HL-60 (cell line): ENCODE measurements around the gene DCAF11.
A peak's percentile ranks its signal among the peaks of the same experiment; 100 is the strongest.

Experiments used
- DNase-seq, 2 experiments: peaks; one replicate each; pipeline ENCODE4 v3.0.0-alpha.2; 2010 to 2020; ENCODE audit warnings: low read depth in 1 of 2, low spot score in 1 of 2
- H3K27ac ChIP-seq: fragments of 250-450 bp; sonication (Bioruptor Pico); replicated peaks from 2 replicates; pipeline ENCODE4 v1.5.1; 2020; ENCODE audit warnings: mild to moderate bottlenecking, moderate library complexity
- H3K27me3 ChIP-seq: fragments of 250-450 bp; sonication (Bioruptor Pico); 2 replicates; pipeline ENCODE4 v1.5.1; 2021; ENCODE audit warnings: mild to moderate bottlenecking, moderate library complexity; ENCODE audit not compliant: insufficient read depth, poor library complexity, severe bottlenecking
- H3K4me3 ChIP-seq: replicated peaks from 2 replicates; pipeline ENCODE4 v1.5.1; 2011; ENCODE audit warnings: mild to moderate bottlenecking, control low read depth, low read length; ENCODE audit not compliant: insufficient read depth
- GABPA ChIP-seq: IDR thresholded peaks from 2 replicates; pipeline ENCODE4 v1.6.1; 2012; ENCODE audit warnings: low read depth
- POLR2AphosphoS5 ChIP-seq: IDR thresholded peaks from 2 replicates; pipeline ENCODE4 v1.6.1; 2012; ENCODE audit warnings: low read depth
- SPI1 ChIP-seq: IDR thresholded peaks from 2 replicates; pipeline ENCODE4 v1.6.1; 2012; ENCODE audit warnings: low read depth, mild to moderate bottlenecking, borderline replicate concordance
- TF ChIP-seq, protein P1 (sequence below): IDR thresholded peaks from one replicate; pipeline ENCODE4 v1.5.1; 2011; ENCODE audit warnings: low read length, control low read depth, inconsistent platforms; ENCODE audit not compliant: insufficient read depth
- TF ChIP-seq, protein P2 (sequence below): IDR thresholded peaks from 2 replicates; pipeline ENCODE4 v1.6.1; 2012; ENCODE audit warnings: low read depth; ENCODE audit not compliant: insufficient replicate concordance

DCAF11 gene

DNA sequence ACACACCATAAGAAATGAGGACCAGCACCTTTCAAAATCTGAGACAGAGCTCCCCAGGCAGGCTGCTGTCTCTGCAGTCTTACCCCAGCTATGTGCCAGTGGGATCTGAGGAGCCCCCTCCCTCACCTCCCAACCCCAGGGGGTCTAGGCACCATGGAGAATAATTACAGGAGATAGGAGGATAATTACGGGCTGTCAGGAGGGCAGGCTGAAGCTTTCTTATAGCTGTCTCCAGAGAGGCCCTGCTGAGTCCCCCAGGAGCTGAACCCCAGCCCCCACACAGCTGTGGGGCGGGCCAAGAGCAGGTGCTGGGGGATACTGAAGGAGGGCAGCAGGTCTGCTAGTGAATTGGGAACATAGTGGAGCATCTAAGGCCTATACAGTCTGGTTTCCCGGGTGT lies 36.4 kb upstream of the DCAF11 start:
- TF ChIP-seq, protein P1, sequence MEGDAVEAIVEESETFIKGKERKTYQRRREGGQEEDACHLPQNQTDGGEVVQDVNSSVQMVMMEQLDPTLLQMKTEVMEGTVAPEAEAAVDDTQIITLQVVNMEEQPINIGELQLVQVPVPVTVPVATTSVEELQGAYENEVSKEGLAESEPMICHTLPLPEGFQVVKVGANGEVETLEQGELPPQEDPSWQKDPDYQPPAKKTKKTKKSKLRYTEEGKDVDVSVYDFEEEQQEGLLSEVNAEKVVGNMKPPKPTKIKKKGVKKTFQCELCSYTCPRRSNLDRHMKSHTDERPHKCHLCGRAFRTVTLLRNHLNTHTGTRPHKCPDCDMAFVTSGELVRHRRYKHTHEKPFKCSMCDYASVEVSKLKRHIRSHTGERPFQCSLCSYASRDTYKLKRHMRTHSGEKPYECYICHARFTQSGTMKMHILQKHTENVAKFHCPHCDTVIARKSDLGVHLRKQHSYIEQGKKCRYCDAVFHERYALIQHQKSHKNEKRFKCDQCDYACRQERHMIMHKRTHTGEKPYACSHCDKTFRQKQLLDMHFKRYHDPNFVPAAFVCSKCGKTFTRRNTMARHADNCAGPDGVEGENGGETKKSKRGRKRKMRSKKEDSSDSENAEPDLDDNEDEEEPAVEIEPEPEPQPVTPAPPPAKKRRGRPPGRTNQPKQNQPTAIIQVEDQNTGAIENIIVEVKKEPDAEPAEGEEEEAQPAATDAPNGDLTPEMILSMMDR = no peak
- TF ChIP-seq, protein P2, sequence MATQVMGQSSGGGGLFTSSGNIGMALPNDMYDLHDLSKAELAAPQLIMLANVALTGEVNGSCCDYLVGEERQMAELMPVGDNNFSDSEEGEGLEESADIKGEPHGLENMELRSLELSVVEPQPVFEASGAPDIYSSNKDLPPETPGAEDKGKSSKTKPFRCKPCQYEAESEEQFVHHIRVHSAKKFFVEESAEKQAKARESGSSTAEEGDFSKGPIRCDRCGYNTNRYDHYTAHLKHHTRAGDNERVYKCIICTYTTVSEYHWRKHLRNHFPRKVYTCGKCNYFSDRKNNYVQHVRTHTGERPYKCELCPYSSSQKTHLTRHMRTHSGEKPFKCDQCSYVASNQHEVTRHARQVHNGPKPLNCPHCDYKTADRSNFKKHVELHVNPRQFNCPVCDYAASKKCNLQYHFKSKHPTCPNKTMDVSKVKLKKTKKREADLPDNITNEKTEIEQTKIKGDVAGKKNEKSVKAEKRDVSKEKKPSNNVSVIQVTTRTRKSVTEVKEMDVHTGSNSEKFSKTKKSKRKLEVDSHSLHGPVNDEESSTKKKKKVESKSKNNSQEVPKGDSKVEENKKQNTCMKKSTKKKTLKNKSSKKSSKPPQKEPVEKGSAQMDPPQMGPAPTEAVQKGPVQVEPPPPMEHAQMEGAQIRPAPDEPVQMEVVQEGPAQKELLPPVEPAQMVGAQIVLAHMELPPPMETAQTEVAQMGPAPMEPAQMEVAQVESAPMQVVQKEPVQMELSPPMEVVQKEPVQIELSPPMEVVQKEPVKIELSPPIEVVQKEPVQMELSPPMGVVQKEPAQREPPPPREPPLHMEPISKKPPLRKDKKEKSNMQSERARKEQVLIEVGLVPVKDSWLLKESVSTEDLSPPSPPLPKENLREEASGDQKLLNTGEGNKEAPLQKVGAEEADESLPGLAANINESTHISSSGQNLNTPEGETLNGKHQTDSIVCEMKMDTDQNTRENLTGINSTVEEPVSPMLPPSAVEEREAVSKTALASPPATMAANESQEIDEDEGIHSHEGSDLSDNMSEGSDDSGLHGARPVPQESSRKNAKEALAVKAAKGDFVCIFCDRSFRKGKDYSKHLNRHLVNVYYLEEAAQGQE = no peak
- TF ChIP-seq POLR2AphosphoS5 = no peak
- no peak for TF ChIP-seq SPI1
- TF ChIP-seq GABPA = no peak
- Histone ChIP-seq H3K4me3 (no peak overlapping the region), H3K27ac (no peak overlapping the region), H3K27me3 (peaks cover 17% of the 10 kb centered on the region)
- DNase-seq = no peak

DNA sequence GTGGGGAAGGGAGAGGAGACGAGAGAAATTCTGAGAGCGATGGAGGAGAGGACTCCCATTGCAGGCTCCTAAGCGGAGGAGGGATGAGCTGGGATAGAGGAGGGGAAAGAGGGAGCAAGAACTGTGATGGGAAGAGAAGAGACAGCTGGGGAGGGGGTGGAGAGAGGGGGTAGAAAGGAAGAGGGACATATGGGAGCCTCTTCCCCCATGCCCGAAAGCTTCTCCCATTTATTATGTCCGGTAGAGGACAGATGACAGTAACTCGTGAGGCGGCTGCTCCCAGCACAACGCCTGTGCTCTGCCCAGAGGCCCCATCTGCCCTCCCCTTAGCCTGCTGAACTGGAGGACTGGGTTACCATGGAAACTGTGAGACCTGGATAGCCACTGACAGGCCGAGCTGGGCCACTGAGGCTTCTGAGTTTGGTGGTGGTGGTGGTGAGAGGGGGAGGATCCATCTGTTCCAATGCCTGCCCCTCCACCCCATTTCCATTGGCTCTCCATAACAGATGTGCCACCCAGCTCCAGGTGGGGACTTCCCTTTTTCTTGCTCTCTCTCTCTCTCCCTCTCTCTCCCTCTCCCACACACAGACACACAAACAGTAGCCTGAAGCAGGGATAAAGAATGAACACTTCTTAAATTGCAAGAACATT lies 35.0 kb upstream of the DCAF11 start:
- Histone ChIP-seq H3K27ac (no peak overlapping the region), H3K4me3 (no peak overlapping the region), H3K27me3 (peaks cover 21% of the 10 kb centered on the region)
- DNase-seq = peak; percentile 51 to 73
- TF ChIP-seq POLR2AphosphoS5 (peak; percentile 62), SPI1 (peak; percentile 95), GABPA (no peak)

DNA sequence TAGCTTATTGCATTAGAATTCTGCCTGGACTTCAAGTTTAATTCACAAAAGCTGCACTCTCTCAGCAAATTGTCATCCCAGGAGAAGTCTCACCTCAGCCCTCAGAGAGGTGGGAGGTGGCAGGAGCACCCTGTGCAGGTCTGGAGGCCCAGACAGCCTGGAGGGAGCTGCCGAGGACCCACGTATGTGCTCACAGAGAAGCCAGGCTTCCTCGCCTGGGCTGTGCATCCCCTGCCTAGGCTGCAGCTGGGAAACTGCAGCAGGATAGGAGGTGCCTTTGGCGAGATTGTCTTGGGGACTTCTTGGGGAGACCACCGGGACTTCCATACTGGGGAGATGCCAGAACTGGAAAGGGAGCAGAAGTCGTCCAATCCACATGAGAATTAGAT lies 34.4 kb upstream of the DCAF11 start:
- H3K4me3 ChIP-seq = no peak overlapping the region

DNA sequence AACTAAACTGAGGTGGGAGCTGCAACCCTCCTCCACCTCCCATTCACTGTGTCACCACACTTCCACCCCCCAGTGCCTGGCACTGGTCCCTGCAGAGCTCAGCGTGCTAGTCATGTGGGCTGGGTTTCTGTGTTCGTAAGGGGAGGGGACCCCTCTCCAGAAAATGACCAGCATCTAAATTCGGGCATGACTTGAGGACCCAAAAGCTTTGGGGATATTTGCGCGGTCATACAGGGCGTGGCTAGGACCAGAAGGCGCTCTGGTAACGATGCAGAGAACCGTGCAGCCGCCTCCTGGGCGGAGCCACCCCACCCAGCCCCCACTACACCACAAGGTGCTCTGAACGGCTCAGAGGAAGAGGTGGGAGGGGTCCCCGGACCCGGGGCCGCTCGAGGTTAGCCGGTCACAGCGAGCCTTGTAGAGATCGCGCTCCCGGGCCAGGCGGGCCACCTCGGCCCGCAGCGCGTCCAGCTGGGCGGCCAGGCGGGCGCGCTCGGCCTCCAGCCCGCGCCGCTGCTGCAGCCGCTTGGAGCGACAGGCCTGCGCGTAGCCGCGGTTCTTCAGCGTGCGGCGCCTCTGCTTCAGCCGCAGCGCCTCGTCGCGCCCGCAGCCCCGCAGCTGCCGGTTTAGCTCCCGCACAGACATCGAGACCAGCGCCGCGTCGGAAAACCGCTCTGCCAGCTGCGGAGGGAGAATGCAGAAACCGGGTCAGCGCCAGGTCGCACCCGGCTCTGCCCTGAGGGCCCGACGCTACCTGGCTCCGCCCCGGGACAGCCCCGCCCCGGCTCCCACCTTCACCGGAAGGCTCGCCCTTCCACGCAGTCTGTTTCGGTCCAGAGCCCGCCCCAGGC lies 33.5 kb upstream of the DCAF11 start:
- peaks cover 21% of the 10 kb centered on the region for H3K27me3 ChIP-seq
- peak overlapping the region; percentile 49 for H3K4me3 ChIP-seq
- H3K27ac ChIP-seq = no peak overlapping the region
- TF ChIP-seq GABPA (no peak), SPI1 (no peak), POLR2AphosphoS5 (no peak)
- TF ChIP-seq, protein P1 = no peak
- TF ChIP-seq, protein P2 = no peak
- DNase-seq = peak in 1 of 2 experiments; percentile 40

More for the DNA sequence above, 34.4 kb upstream of the DCAF11 start:
- Histone ChIP-seq H3K27ac (no peak overlapping the region), H3K27me3 (peaks cover 21% of the 10 kb centered on the region)
- no peak for TF ChIP-seq GABPA
- TF ChIP-seq, protein P1 = no peak
- no peak for DNase-seq
